Right hindlimb (tissue), 1 donor: ENCODE measurements around the gene RPS25.
"Not testable (repeated sequence)": the region's sequence is repeated elsewhere in the genome, so short reads cannot be mapped to it uniquely, and the experiment has no call there.

Source experiments
- DNase-seq: peaks from one replicate; pipeline ENCODE4 v3.0.0-alpha.2; 2018

RPS25 gene

DNA sequence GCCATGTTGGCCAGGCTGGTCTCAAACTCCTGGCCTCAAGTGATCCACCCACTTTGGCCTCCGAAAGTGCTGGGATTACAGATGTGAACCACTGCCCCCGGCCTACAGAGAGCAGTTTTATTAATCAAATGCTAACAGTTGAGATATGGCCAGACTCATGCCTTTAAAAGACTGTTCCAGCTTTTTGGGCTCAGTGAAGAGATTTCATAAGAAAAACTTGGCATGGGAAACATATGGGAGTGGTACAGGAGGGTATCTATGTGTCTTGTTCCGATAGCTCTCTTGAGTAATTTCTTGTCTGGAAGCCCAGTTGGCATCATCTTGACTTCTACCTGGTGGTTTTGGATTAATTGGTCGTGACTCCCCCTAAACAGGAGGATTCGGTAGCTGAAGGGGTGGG, 20.7 kb upstream of the RPS25 start:
- DNase-seq: no peak

DNA sequence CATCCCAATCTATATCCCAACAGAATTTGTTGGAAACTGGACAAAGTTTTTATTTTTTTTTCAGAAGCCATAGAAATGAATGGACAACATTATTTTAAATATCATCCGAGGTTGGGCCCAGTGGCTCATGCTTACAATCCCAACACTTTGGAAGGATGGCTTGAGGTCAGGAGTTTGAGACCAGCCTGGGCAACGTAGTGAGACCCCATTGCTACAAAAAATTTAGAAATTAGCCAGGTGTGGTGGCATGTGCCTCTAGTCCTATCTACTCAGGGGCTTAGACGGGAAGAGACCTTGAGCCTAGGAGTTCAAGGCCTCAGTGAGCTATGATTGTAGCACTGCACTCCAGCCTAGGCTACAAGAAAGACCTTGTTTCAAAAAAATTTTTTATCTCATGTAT, 16.7 kb upstream of the RPS25 start:
- no peak for DNase-seq

DNA sequence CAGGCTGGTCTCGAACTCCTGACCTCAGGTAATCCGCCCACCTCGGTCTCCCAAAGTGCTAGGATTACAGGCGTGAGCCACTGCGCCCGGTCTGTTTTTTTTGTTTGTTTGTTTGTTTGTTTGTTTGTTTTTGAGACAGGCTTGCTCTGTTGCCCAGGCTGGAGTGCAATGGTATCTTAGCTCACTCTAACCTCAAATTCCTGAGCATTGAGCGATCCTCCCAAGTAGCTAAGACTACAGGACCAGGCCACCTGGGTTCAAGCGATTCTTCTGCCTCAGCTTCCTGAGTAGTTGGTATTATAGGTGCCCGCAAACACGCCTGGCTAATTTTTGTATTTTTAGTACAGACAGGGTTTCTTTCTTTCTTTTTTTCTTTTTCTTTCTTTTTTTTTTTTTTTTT, 15.3 kb upstream of the RPS25 start:
- not testable (repeated sequence) for DNase-seq

DNA sequence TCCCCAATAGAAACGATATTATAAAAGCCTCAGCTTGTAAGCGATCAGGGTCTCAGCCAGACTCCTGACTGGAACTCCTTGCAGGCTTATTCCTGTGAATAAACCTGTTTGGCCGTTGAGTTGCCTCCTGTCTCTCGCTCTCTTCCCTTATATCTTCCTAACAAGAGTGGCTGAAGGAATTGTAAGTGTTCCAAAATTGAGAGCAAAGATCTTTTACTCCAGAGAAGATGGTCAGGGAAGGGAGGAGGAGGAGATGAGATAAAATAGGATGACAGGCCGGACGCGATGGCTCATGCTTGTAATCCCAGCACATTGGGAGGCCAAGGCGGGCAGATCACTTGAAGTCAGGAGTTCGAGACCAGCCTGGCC, 13.8 kb upstream of the RPS25 start:
- no peak for DNase-seq

DNA sequence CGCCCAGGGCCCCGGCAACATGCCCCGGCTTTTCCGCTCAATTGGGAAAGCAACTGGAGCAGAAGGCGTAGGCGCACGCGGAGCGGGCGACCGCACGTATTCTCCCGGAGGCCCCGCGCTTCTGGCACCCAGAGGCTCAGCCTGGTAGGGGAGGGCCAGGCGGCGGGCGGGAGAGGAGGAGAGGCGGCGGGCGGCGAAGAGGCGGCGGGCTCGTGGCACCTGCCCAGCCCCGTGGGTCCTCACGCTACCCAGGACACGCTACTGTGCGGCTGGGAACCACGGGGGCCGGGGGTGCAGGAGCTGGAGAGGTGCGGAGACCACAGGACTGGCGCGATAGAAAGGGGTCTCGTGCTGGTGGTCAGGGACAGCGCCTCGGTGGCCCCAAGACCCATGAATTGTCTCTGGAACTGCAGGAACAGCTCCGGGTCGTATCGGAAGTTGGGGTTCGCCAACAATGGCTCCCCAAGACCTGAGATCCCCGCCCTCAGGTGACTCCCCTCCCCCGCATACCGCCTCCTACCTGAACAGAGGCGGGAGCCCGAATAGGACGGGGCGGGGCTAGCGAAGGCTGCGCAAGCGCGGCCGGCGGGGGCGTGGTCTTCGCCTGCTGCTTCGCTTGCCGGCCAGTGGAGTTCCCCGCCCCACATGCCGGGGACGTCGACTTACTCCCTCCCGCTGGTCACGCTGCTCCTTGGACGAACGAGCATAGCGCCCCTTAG, 12.3 kb upstream of the RPS25 start, which contains the start of gene SLC37A4:
Gene SLC37A4, minus strand, starts transcription at position 549 of the 719 bp plus-strand sequence.
- DNase-seq: peak; percentile 96

DNA sequence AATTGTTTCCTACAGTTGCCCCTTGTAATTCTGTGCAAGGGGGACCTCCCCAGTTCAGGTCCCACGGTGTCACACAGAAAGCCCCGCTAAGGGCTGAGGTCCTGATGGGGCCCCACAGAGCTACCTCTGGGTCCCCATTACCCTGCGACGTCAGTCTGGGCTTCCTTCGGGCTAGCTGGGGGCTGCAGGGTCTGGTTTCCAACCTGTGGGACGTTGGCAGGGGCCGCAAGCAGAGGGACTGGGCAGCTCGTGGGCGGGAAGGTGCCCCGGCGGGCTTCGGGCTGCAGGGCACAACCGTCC, 11.8 kb upstream of the RPS25 start:
- DNase-seq: no peak

DNA sequence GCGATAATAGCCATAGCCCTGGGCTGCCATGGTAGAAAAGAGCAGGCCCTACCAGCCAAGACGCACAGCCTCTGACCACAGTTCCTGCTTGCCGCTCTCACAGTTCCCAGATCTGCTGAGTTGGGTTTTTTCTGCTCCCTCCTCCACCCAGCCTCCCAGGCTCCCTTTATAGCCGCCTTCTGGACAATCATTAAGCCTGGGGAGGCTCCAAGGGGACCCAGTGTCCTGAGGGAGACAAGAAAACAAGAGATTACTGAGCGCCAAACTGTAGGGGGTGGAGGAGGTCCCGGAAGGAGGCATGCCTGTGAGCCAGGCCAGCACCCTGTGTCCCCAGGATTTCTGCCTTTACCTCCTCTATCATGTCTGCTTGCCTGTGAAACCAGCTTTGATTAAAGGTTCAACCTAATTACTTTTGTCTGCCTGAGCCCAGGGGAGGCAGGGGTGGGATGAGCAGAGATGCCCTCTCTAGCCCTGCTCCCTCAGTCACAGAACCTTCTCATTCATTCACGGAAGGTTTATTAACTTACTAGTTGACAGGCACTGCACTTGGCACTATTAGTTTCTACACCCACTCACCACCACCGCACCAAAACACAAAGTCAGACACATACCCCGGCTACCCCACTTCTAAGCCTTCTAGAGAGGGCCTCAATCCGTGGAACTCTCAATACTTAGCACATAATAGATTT, 11.3 kb upstream of the RPS25 start:
- no peak for DNase-seq

DNA sequence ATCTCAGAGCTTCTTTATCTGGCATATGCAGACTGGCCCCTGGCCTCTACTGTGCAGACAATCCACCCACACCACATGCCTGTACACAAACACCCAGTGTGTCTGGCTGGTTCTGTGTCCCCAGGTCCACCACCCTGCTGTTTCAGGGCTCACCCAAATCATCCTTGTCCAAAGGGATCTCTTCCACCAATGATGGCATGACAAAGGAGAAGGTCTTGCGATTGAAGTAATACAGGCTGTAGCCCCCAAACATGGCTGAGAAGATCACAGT, 10.9 kb upstream of the RPS25 start:
- no peak for DNase-seq

DNA sequence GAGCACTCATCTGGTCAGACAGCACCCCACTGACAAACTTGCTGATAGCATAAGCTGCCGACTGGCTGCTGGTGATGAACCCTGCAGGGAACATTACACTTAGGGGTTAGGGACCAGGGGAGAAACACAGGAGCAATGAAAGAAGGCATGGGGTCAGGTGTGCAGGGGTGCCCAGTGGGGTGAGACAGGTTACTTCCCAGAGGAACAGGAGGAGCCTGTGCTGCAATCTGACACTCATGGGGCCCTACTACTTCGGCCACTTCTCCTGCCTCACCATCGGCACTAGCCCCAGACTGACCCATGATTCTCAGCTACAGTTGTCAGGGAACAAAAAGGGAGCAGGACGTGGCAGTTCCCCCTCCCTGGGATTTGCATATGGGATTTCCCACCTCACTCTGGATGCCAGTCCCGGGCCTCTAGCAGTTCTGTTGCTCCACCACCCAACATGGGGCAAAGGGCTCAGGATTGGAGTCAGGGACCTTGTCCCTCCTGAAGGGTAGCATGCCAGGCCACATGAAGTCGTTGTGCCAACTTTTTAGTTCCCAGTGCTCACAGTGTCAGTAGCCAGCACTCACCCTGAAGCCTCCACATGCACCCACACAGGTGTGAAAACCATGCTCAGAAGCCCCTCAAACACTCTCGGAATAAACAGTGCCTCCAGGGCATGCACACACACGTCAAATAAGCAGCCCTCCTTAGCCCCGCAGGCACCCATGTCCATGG, 10.4 kb upstream of the RPS25 start:
- DNase-seq: no peak

DNA sequence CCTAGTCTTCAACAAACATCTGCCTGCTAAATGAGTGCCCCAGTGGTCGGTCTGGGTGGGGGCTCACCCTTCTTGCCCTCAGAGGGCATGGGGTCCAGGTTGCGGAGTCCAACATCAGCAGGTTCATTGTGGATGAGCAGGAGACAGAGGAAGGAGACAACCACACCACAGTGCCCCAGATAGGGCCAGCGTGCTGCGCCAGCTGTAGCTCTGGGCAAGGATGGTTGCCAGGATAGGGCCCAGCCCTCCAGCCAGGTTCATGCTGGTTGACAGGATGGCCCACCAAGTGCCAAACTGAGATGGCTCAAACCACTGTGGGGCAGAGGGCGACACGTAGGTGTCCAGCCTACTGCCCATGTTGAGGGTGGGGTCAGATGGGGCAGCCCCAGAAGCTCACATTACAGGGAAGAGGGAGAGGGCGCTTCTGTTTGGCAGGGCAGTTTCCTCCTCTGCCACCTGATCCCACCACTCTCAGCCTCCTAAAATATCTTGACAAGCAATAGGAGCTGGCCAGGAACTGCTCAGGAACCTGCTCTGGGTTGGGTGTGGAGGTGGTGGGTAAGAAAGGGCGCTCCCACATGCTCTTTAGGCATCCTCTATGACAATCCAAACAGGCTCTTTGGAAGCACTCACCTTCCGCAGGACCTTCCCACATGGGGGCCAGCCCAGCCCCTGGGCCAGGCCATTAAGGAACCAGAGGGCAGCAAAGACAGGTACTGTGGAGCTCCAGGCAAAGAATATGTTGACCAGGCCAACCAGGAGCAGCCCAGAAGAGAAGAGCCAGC, 9.6 kb upstream of the RPS25 start:
- no peak for DNase-seq

DNA sequence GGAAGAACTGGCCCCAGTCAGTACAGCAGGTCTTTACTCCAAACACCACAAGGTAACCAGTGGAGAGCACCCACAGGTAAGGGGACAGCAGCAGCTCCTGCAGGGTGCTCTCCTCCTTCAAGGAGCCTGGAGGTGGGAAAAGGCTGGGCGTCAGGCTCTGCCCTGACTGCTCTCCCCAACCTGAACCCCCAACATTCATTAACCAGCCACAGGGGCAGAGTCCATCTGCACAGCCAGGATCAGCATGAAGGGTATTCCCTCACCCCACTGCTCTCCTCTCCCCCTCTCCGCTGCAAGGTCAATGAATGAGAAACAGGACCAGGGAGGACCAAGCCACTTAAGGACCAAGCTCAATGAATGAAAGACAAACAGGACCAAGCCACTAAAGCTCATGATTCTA, 8.8 kb upstream of the RPS25 start:
- no peak for DNase-seq

DNA sequence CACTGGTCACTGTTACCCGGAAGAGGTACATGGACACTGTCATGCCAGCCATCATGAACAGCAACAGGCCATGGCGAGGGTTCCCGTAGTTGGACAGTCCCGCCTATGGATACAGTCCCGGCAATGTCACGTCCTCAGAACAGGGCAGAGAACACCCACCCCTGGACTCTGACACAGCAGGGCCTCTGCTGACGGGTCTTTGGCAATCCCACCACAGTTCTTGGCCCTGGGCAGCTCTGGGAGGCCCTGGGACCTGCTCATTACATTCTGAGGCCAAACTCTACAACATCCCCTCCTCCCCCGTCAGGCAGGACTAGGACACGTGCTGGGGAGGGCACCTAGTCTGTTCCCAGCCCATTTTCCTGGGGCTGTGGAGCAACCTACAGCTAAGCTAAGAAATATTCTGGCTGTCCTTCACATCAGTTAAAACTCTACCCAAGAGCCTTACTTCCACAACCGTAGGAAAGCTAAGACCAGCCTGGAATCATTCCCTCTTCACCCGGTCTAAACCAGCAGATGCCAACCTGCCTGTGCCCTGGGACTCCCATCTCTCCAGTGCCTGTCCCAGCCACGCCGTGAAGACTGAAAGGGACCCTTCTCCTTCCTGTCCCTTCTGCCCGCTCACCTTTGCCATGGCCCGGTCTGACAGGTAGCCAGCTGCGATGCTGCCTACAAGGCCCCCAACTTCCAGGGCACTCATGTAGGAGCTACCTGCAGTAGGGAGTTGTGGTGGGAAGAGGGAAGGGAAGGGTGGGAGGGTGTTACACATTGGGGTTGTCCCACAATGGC, 8.0 kb upstream of the RPS25 start:
- no peak for DNase-seq

DNA sequence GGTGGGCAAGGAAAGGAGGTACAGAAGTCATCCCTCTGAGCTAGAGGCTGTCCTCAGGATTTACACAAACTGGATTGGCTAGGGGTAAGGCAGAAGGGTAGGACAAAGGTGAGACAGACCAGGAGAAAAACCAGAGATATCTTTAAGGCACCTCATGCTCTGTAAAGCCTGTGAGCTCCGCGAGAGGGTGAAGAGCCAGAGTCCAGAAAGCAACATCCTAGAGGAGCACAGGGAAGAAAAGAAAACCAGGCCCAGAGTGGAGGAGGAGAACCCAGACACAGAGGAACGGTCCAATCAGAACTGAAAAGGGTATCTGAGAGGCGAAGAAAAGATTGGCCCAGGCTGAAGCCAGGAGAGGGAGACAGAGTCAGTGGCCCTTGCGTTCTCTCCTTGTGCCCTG, 7.4 kb upstream of the RPS25 start:
- no peak for DNase-seq

DNA sequence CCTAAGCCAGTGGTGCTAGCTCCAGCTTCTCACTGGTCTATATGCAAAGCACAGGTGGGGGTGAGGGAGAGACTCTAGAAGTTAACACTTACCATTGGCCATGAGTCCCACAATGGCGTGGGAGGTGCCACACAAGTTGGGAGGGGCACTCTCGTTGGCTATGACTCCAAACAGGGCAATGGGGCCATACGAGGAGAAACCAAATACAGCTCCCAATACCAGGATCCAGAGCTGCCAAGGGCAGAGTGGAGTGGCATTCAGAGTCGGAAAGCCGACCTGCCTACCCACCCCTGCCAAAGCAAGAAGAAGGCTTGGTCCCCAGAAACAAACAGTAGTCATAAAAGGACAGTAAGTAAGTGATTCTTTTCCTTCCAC, 6.9 kb upstream of the RPS25 start:
- DNase-seq: no peak

DNA sequence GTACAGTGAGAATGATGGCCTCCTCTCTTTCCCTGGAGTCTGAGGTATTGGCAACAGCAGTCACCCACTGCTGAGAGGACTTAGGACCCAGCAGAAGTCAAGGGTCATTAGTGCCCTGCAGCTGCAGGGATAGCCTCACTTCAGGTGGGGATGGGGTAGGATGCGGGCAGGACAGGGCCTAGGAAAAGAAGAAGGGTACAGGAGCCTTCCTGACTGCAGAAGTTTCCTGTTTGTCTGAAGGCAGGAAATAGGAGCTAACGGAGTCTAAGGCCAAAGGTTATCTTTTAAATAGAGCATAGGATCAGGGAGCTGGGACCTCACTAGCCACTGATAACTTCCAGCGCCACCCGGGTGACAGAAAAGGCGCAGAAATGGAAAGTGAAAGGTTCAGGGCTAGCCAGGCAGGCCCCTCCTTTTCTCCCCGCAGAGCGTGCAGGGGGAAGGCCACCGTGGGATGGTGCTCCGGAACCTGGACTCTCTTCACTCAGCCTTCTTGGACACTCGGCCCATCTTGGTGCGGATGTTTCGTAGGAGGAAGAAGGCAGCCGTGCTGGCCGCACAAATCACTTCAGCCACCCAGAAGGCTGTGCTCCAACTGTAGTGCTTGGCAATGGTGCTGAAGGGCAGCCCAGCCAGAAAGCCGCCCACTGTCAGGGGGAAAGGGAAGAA, 6.4 kb upstream of the RPS25 start:
- DNase-seq: no peak

DNA sequence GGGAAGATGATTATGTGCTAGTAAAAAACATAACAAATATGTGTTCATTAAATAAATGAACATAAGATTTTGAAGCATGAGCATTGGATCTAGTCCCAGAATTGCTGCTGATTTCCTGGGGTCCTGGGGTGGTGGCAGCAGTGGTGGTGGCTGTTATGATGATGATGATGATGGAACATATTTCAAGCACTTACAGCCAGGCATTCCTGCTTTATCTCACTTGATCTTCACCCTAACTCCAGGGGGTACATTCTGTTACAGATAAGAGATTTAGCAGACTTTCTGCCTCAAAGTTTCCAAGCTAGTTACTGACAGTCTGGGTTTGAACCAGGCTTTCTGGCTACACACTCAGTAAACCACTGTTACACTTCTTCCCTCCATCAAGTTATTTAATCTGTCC, 5.6 kb upstream of the RPS25 start:
- DNase-seq: no peak

DNA sequence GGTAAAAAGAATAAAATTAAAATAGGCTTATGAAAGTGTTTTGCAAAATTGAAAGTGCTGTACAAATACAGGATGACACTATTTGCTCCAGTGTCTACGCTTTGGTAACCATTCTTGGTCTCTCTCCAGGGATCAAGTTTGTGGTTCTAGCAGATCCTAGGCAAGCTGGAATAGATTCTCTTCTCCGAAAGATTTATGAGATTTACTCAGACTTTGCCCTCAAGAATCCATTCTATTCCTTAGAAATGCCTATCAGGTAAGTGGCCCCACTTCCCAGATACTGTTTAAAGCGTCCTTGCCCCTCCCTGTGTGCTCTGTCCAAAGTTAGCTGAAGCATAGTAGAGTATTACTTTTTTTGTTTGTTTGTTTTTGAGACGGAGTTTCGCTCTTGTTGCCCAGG, 3.5 kb upstream of the RPS25 start:
- DNase-seq: no peak

DNA sequence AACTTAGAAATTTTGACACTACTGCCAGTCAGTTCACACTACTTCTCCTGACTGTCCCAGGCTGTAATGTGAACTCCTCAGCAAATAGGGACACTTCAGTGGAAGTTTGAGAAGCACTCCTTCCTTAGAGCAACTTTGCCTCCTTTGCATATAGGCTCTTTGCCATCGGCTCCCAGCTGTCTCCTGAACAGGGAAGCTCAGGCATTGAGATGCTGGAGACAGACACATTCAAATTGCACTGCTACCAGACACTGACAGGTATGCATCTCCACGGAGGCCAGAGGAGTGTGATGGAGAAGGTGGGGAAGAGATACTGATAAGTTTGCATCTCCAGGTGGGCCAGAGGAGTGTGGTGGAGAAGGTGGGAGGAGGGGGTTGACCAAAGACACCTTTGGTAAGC, 1.9 kb upstream of the RPS25 start:
- no peak for DNase-seq

DNA sequence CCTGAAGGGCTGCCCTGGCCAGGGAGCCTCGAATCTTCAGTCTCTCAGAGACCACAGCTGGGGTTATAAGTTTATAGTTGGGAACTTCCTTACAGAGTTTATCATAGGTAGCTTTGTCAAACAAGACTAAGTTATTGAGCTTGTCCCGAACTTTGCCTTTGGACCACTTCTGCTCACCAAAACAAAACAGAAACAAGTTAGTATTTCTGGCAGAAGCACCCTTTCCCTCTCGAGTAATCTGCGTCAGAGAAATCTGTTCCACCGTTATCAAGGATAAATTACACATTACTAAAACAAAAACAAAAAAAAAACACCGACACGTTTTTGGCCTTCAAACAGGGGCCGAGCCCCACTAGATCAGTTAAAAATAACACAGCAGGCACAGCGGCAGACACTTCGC, 766 bp downstream of the RPS25 start:
- not testable (repeated sequence) for DNase-seq

DNA sequence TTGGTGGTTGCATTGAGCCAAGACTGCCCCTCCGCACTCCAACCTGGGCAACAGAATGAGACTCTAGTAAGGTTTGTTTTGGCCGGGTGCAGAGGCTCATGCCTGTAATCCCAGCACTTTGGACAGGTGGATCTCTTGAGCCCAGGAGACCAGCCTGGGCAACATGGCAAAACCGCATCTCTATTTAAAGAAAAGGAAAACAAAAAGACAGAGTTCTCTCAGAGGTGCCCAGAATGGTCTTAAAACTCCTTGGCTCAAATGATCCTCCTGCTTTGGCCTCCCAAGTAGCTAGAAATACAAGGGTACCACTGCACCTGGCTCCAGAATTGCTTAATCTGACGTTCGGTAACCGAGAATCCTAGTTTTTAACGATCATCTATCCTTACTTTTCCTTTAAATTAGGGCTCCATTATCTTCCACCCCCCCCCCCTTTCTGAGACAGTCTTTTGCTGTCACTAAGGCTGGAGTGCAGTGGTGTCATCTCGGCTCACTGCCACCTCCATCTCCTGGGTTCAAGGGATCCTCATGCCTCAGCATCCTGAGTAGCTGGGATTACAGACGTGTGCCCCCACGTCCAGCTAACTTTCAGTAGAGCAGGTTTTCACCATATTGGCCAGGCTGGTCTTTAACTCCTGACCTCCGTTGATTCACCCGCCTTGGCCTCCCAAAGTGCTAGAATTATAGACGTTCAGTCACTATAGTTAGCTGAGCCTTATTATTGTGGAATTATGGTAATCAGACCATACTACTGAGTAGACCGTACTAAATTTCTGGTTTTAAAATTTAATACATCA, 1.7 kb downstream of the RPS25 start:
- no peak for DNase-seq

DNA sequence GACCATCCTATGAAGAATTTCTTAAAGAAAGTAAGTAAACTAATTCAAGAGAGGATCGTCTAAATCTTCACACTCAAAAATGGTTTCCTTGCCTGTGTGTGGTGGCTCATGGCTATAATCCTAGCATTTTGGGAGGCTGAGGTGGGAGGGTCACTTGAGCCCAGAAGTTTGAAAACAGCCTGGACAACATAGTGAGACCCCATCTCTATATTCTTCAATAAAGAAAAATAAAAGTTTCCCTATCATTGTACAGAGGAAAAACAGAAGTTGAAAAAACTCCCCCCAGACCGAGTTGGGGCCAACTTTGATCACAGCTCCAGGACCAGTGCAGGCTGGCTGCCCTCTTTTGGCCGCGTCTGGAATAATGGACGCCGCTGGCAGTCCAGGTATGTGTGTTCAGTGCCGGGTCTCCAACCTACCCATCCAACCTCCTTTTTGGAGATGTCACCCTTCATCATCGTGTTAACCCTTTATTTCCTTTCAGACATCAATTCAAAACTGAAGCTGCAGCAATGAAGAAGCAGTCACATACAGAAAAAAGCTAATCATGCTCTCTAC, 3.0 kb downstream of the RPS25 start:
- DNase-seq: no peak
